Central memory CD8-positive, alpha-beta T cell (primary cell): ENCODE results near the gene AGFG1.

Experiments used
- ATAC-seq: fragments of 150-1000 bp; cut with Tn5 transposase; replicated peaks from 2 replicates; pipeline ENCODE4 v1.10.0; 2022; ENCODE audit warnings: mild to moderate bottlenecking, moderate FRiP score, moderate number of reproducible peaks; ENCODE audit not compliant: poor library complexity, severe bottlenecking; ENCODE audit errors: extremely low read depth
- DNase-seq, 2 donors: peaks; one replicate each; pipeline ENCODE4 v3.0.0; 2021; ENCODE audit warnings: low spot score in 2 of 2
- H3K27ac Mint-ChIP-seq: one replicate; pipeline ENCODE4 v1.8.0; 2022; ENCODE audit warnings: low read depth, mild to moderate bottlenecking, moderate library complexity, mixed read lengths
- H3K27me3 Mint-ChIP-seq: one replicate; pipeline ENCODE4 v1.8.0; 2022; ENCODE audit warnings: mixed read lengths
- H3K36me3 Mint-ChIP-seq: one replicate; pipeline ENCODE4 v1.8.0; 2022; ENCODE audit warnings: mild to moderate bottlenecking, moderate library complexity, mixed read lengths; ENCODE audit not compliant: insufficient read depth
- H3K4me1 Mint-ChIP-seq: one replicate; pipeline ENCODE4 v1.8.0; 2022; ENCODE audit warnings: mixed read lengths
- H3K4me3 Mint-ChIP-seq: one replicate; pipeline ENCODE4 v1.8.0; 2022; ENCODE audit warnings: mild to moderate bottlenecking, moderate library complexity, mixed read lengths
- H3K9me3 Mint-ChIP-seq: one replicate; pipeline ENCODE4 v1.8.0; 2022; ENCODE audit warnings: mixed read lengths

AGFG1 gene

GRCh38 chr2:227451655-227451992 lies 20.3 kb upstream of the AGFG1 start:
- Mint-ChIP-seq H3K4me1 (no peaks in the 10 kb centered on the region), H3K36me3 (no peaks in the 10 kb centered on the region), H3K27ac (no peak overlapping the region), H3K9me3 (no peaks in the 10 kb centered on the region), H3K27me3 (no peaks in the 10 kb centered on the region), H3K4me3 (no peak overlapping the region)
- ATAC-seq = no peak
- no peak for DNase-seq

- no peaks in the 10 kb centered on the region for H3K9me3 Mint-ChIP-seq
- no peaks in the 10 kb centered on the region for H3K27me3 Mint-ChIP-seq
- peaks cover 2% of the 10 kb centered on the region for H3K36me3 Mint-ChIP-seq
- H3K4me1 Mint-ChIP-seq = no peaks in the 10 kb centered on the region
- no peak for ATAC-seq
- H3K4me3 Mint-ChIP-seq = no peak overlapping the region
- no peak for DNase-seq
- peak overlapping the region; percentile 69 for H3K27ac Mint-ChIP-seq
These were observed 18.1 kb upstream of the AGFG1 start for GRCh38 chr2:227453810-227454209.

- no peaks in the 10 kb centered on the region for H3K27me3 Mint-ChIP-seq
- H3K36me3 Mint-ChIP-seq = peaks cover 2% of the 10 kb centered on the region
- no peaks in the 10 kb centered on the region for H3K9me3 Mint-ChIP-seq
- H3K27ac Mint-ChIP-seq = peak overlapping the region; percentile 69
- DNase-seq (no peak), ATAC-seq (no peak)
- H3K4me3 Mint-ChIP-seq = no peak overlapping the region
- no peaks in the 10 kb centered on the region for H3K4me1 Mint-ChIP-seq
These were observed 17.6 kb upstream of the AGFG1 start for GRCh38 chr2:227454323-227454860.

GRCh38 chr2:227455200-227455599 lies 16.8 kb upstream of the AGFG1 start:
- Mint-ChIP-seq H3K36me3 (peaks cover 2% of the 10 kb centered on the region), H3K4me3 (no peak overlapping the region), H3K27me3 (no peaks in the 10 kb centered on the region), H3K4me1 (peaks cover 6% of the 10 kb centered on the region), H3K9me3 (no peaks in the 10 kb centered on the region), H3K27ac (no peak overlapping the region)
- DNase-seq = no peak
- ATAC-seq = no peak

GRCh38 chr2:227456102-227456501 lies 15.9 kb upstream of the AGFG1 start:
- Mint-ChIP-seq H3K4me3 (no peak overlapping the region), H3K36me3 (peaks cover 2% of the 10 kb centered on the region), H3K27me3 (no peaks in the 10 kb centered on the region), H3K4me1 (peaks cover 13% of the 10 kb centered on the region), H3K27ac (no peak overlapping the region), H3K9me3 (no peaks in the 10 kb centered on the region)
- ATAC-seq = no peak
- DNase-seq = no peak

GRCh38 chr2:227456772-227457171 lies 15.2 kb upstream of the AGFG1 start:
- no peak for ATAC-seq
- no peak overlapping the region for H3K27ac Mint-ChIP-seq
- H3K36me3 Mint-ChIP-seq = peaks cover 2% of the 10 kb centered on the region
- H3K4me3 Mint-ChIP-seq = no peak overlapping the region
- peaks cover 16% of the 10 kb centered on the region for H3K4me1 Mint-ChIP-seq
- peaks cover 4% of the 10 kb centered on the region for H3K27me3 Mint-ChIP-seq
- no peak for DNase-seq
- no peaks in the 10 kb centered on the region for H3K9me3 Mint-ChIP-seq

- H3K9me3 Mint-ChIP-seq = no peaks in the 10 kb centered on the region
- DNase-seq (peak in 1 of 2 donors; percentile 42), ATAC-seq (peak; percentile 89)
- peaks cover 2% of the 10 kb centered on the region for H3K36me3 Mint-ChIP-seq
- H3K27ac Mint-ChIP-seq = no peak overlapping the region
- H3K4me1 Mint-ChIP-seq = peaks cover 34% of the 10 kb centered on the region
- peak overlapping the region; percentile 51 for H3K4me3 Mint-ChIP-seq
- H3K27me3 Mint-ChIP-seq = peaks cover 10% of the 10 kb centered on the region
These were observed 11.9 kb upstream of the AGFG1 start for GRCh38 chr2:227460070-227460485.

GRCh38 chr2:227460833-227461232 lies 11.1 kb upstream of the AGFG1 start:
- Mint-ChIP-seq H3K9me3 (no peaks in the 10 kb centered on the region), H3K27me3 (peaks cover 10% of the 10 kb centered on the region), H3K4me3 (no peak overlapping the region), H3K27ac (no peak overlapping the region), H3K4me1 (peaks cover 34% of the 10 kb centered on the region), H3K36me3 (peaks cover 2% of the 10 kb centered on the region)
- no peak for DNase-seq
- ATAC-seq = no peak

- H3K27ac Mint-ChIP-seq = no peak overlapping the region
- peaks cover 2% of the 10 kb centered on the region for H3K36me3 Mint-ChIP-seq
- ATAC-seq (no peak), DNase-seq (no peak)
- no peaks in the 10 kb centered on the region for H3K9me3 Mint-ChIP-seq
- H3K27me3 Mint-ChIP-seq = peaks cover 10% of the 10 kb centered on the region
- H3K4me1 Mint-ChIP-seq = peaks cover 34% of the 10 kb centered on the region
- no peak overlapping the region for H3K4me3 Mint-ChIP-seq
These were observed 10.0 kb upstream of the AGFG1 start for GRCh38 chr2:227461811-227462461.

GRCh38 chr2:227462462-227462951 lies 9.4 kb upstream of the AGFG1 start:
- Mint-ChIP-seq H3K4me1 (peaks cover 34% of the 10 kb centered on the region), H3K36me3 (no peaks in the 10 kb centered on the region), H3K27me3 (peaks cover 10% of the 10 kb centered on the region), H3K4me3 (no peak overlapping the region), H3K9me3 (no peaks in the 10 kb centered on the region), H3K27ac (no peak overlapping the region)
- DNase-seq (no peak), ATAC-seq (no peak)

GRCh38 chr2:227462972-227463931 lies 8.7 kb upstream of the AGFG1 start:
- ATAC-seq (no peak), DNase-seq (no peak)
- Mint-ChIP-seq H3K27me3 (peaks cover 10% of the 10 kb centered on the region), H3K4me1 (peaks cover 34% of the 10 kb centered on the region), H3K9me3 (no peaks in the 10 kb centered on the region), H3K36me3 (no peaks in the 10 kb centered on the region), H3K4me3 (no peak overlapping the region), H3K27ac (no peak overlapping the region)

GRCh38 chr2:227464361-227464760 lies 7.6 kb upstream of the AGFG1 start:
- no peaks in the 10 kb centered on the region for H3K9me3 Mint-ChIP-seq
- no peak overlapping the region for H3K27ac Mint-ChIP-seq
- peaks cover 10% of the 10 kb centered on the region for H3K27me3 Mint-ChIP-seq
- DNase-seq (no peak), ATAC-seq (no peak)
- H3K36me3 Mint-ChIP-seq = no peaks in the 10 kb centered on the region
- no peak overlapping the region for H3K4me3 Mint-ChIP-seq
- H3K4me1 Mint-ChIP-seq = peaks cover 34% of the 10 kb centered on the region
